Measurements from ENCODE around the gene HIF3A.

The HIF3A gene

GRCh38 chr19:46386996-46387712 lies 90.3 kb downstream of the HIF3A start:
- H3K27ac Mint-ChIP-seq = peak overlapping the region; percentile 56
- H3K36me3 Mint-ChIP-seq (ENCODE audit: low read depth) = peaks cover 58% of the 10 kb centered on the region
- H3K27me3 Mint-ChIP-seq = no peaks in the 10 kb centered on the region
- DNase-seq (no peak), ATAC-seq (no peak)
- peaks cover 2% of the 10 kb centered on the region for H3K4me1 Mint-ChIP-seq
- H3K9me3 Mint-ChIP-seq = no peaks in the 10 kb centered on the region
- H3K4me3 Mint-ChIP-seq = no peak overlapping the region

- peaks cover 53% of the 10 kb centered on the region for H3K36me3 Mint-ChIP-seq (ENCODE audit: low read depth)
- H3K9me3 Mint-ChIP-seq = no peaks in the 10 kb centered on the region
- peak overlapping the region; percentile 56 for H3K27ac Mint-ChIP-seq
- H3K27me3 Mint-ChIP-seq = no peaks in the 10 kb centered on the region
- ATAC-seq (no peak), DNase-seq (no peak)
- H3K4me3 Mint-ChIP-seq = no peak overlapping the region
- H3K4me1 Mint-ChIP-seq = peaks cover 2% of the 10 kb centered on the region
These were observed 90.9 kb downstream of the HIF3A start for GRCh38 chr19:46387713-46388130.

GRCh38 chr19:46388311-46389095 lies 91.7 kb downstream of the HIF3A start:
- DNase-seq (no peak), ATAC-seq (no peak)
- peaks cover 52% of the 10 kb centered on the region for H3K36me3 Mint-ChIP-seq (ENCODE audit: low read depth)
- H3K4me1 Mint-ChIP-seq = peaks cover 4% of the 10 kb centered on the region
- H3K27ac Mint-ChIP-seq = no peak overlapping the region
- no peaks in the 10 kb centered on the region for H3K27me3 Mint-ChIP-seq
- H3K9me3 Mint-ChIP-seq = no peaks in the 10 kb centered on the region
- no peak overlapping the region for H3K4me3 Mint-ChIP-seq

GRCh38 chr19:46390121-46390858 lies 93.4 kb downstream of the HIF3A start:
- Mint-ChIP-seq H3K36me3 (ENCODE audit: low read depth) (peaks cover 44% of the 10 kb centered on the region), H3K9me3 (no peaks in the 10 kb centered on the region), H3K4me1 (peaks cover 8% of the 10 kb centered on the region), H3K4me3 (no peak overlapping the region), H3K27ac (no peak overlapping the region), H3K27me3 (no peaks in the 10 kb centered on the region)
- ATAC-seq (no peak), DNase-seq (no peak)

- peaks cover 10% of the 10 kb centered on the region for H3K4me1 Mint-ChIP-seq
- no peak for ATAC-seq
- H3K36me3 Mint-ChIP-seq (ENCODE audit: low read depth) = peaks cover 41% of the 10 kb centered on the region
- no peaks in the 10 kb centered on the region for H3K9me3 Mint-ChIP-seq
- DNase-seq = no peak
- no peaks in the 10 kb centered on the region for H3K27me3 Mint-ChIP-seq
- no peak overlapping the region for H3K4me3 Mint-ChIP-seq
- no peak overlapping the region for H3K27ac Mint-ChIP-seq
These were observed 94.0 kb downstream of the HIF3A start for GRCh38 chr19:46390866-46391265.

GRCh38 chr19:46391296-46392251 lies 94.7 kb downstream of the HIF3A start:
- Mint-ChIP-seq H3K36me3 (ENCODE audit: low read depth) (peaks cover 39% of the 10 kb centered on the region), H3K4me3 (no peak overlapping the region), H3K27me3 (no peaks in the 10 kb centered on the region), H3K27ac (no peak overlapping the region), H3K4me1 (peaks cover 10% of the 10 kb centered on the region), H3K9me3 (no peaks in the 10 kb centered on the region)
- ATAC-seq (no peak), DNase-seq (no peak)

GRCh38 chr19:46392252-46392801 lies 95.5 kb downstream of the HIF3A start:
- H3K36me3 Mint-ChIP-seq (ENCODE audit: low read depth) = peaks cover 32% of the 10 kb centered on the region
- ATAC-seq = no peak
- peaks cover 10% of the 10 kb centered on the region for H3K4me1 Mint-ChIP-seq

GRCh38 chr19:46392837-46393236 lies 96.0 kb downstream of the HIF3A start:
- Mint-ChIP-seq H3K27ac (no peak overlapping the region), H3K9me3 (no peaks in the 10 kb centered on the region), H3K4me3 (no peak overlapping the region), H3K27me3 (peaks cover 3% of the 10 kb centered on the region), H3K4me1 (peaks cover 9% of the 10 kb centered on the region), H3K36me3 (ENCODE audit: low read depth) (peaks cover 27% of the 10 kb centered on the region)
- DNase-seq (no peak), ATAC-seq (no peak)

More at GRCh38 chr19:46392252-46392801, 95.5 kb downstream of the HIF3A start:
- no peak for DNase-seq
- no peaks in the 10 kb centered on the region for H3K27me3 Mint-ChIP-seq
- H3K27ac Mint-ChIP-seq = no peak overlapping the region
- no peaks in the 10 kb centered on the region for H3K9me3 Mint-ChIP-seq
- no peak overlapping the region for H3K4me3 Mint-ChIP-seq
